GM19099 (cell line): ENCODE results near the gene WDR44.

Experiments used
- POLR2A ChIP-seq: IDR thresholded peaks from 3 replicates; pipeline ENCODE4 v1.6.1; 2011; ENCODE audit warnings: low read depth; ENCODE audit not compliant: insufficient read length; ENCODE audit errors: extremely low read depth

The WDR44 gene

DNA sequence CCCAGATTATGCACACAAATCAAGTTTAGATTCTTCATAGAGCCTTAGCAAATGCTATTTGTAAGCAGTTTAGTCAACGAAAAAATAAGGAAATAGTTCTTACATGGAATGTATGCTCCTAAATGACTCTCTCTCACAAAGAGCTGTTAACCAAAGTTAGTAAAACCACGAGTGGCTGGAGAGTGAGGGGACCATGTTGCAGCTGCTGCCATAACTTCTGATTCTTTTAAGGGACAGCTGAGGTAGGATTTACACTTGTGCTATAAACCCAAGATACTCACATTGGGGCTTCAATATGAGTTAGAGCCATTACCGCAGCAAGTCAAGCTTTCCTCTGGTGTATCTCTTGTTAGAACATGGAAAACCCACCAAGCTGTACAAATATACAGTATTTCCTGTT, 152.4 kb downstream of the WDR44 start:
- TF ChIP-seq POLR2A, result no peak

DNA sequence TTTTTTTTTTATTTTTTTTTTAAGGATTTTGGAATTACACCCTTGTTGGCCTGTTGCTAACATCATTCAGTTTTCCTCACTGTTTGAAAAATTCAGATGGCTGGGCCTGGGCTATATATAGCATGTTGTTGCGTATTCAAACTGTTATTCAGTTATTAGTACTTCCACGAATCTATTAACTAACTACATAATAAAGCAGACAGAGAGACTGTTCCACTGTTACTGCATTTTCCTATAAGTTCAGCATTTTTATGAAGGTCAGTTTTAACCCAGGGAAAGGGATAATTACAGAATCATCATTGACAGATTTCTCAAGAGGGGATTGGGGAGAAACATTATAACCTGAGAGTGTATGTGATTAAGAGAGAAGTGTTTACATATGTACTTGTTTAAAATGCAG, 152.8 kb downstream of the WDR44 start:
- TF ChIP-seq POLR2A, result no peak

DNA sequence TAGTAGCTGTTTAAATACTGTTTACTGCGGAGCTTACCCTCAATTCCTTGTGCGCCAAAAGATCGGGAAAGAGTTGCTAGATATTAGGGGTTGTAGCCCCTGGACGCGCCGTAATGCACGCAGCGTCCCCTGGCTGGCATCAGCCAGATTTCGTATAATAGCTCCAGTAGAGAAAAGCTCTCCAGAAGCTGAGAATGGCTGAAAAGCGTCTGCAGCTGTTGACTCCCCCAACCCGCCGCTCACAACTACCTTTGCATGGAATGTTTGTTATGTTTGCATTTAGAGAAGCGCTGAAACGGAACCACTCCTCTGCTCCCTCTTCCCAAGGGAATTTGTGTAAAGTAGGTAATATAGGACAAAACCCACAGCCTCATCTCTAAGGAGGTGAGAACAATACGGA, 153.4 kb downstream of the WDR44 start:
- no peak for TF ChIP-seq POLR2A
